GM12878 (cell line): ENCODE results near the gene TOMM5. TPM values are rescaled to one million over a fixed set of nuclear protein-coding genes. Genes with fewer than 3 reads are reported as not detected.

ENCODE experiments used
- ATAC-seq: fragments of 200-7000 bp; cut with Tn5 transposase; 3 replicates; pipeline ENCODE4 v1.9.1; 2020; ENCODE audit warnings: mild to moderate bottlenecking, moderate library complexity
- BruUV-seq: library from RNA; stranded (reverse); fragments of 400-500 nt; replicated peaks from 2 replicates; lab custom pipeline; 2021; lab: Mats Ljungman, UMichigan
- CTCF ChIA-PET: fragments of 300-600 bp; sonication (Branson Sonifier 250); formaldehyde crosslinking; extraction: SDS; loops from one replicate; lab custom pipeline; 2021; ENCODE audit warnings: inconsistent platforms; lab: Yijun Ruan, JAX
- POLR2A ChIA-PET: fragments of 350-600 bp; formaldehyde crosslinking; extraction: SDS; loops from one replicate; lab custom pipeline; 2021; ENCODE audit warnings: inconsistent platforms; lab: Charles Lee
- RAD21 ChIA-PET: fragments of 300-600 bp; sonication (Branson Sonifier 250); formaldehyde crosslinking; loops from one replicate; lab custom pipeline; 2023; ENCODE audit warnings: antibody characterized with exemption; ENCODE audit not compliant: unreplicated experiment; lab: Charles Lee
- SMC1A ChIA-PET: fragments of 300-600 bp; sonication (Branson Sonifier 250); formaldehyde crosslinking; loops from one replicate; lab custom pipeline; 2023; ENCODE audit not compliant: unreplicated experiment, uncharacterized antibody; lab: Charles Lee
- DNase-seq: peaks from one replicate; pipeline ENCODE4 v3.0.0-alpha.2; 2011; ENCODE audit warnings: low read depth, low spot score
- FAIRE-seq: peaks from 3 replicates; lab custom pipeline; 2011; peaks lifted over from hg19 to GRCh38; lab: Jason Lieb, UNC
- H2AFZ ChIP-seq: 2 replicates; pipeline ENCODE4 v1.6.0; 2011; ENCODE audit warnings: low read depth, low read length, control low read depth; ENCODE audit not compliant: control insufficient read depth
- H3K27ac ChIP-seq: 2 replicates; pipeline ENCODE4 v1.5.1; 2011; ENCODE audit warnings: control low read depth; ENCODE audit not compliant: control insufficient read depth, insufficient read depth
- H3K27me3 ChIP-seq, 2 experiments: replicated peaks in 1 of 2; 2 replicates each; pipeline versions ENCODE4 v1.6.0 to v1.6.1; 2011; ENCODE audit warnings: low read length in 1 of 2; ENCODE audit not compliant: control insufficient read depth in 2 of 2, insufficient read depth in 2 of 2
- H3K36me3 ChIP-seq, 2 experiments: 2 replicates each; pipeline ENCODE4 v1.5.1; 2011; ENCODE audit warnings: low read length in 1 of 2; ENCODE audit not compliant: control insufficient read depth in 2 of 2, insufficient read depth in 2 of 2
- H3K4me1 ChIP-seq: 2 replicates; pipeline ENCODE4 v1.6.1; 2011; ENCODE audit warnings: mild to moderate bottlenecking, low read length, moderate library complexity, mixed read lengths; ENCODE audit not compliant: control insufficient read depth, insufficient read depth
- H3K4me2 ChIP-seq: 2 replicates; pipeline ENCODE4 v1.6.0; 2011; ENCODE audit warnings: control low read depth; ENCODE audit not compliant: control insufficient read depth, insufficient read depth
- H3K4me3 ChIP-seq: fragments of 200-600 bp; sonication (generic); 2 replicates; pipeline ENCODE4 v1.5.1; 2016
- H3K79me2 ChIP-seq: 2 replicates; pipeline ENCODE4 v1.6.0; 2011; ENCODE audit warnings: low read length; ENCODE audit not compliant: control insufficient read depth, insufficient read depth
- H3K9ac ChIP-seq: 2 replicates; pipeline ENCODE4 v1.8.0; 2011; ENCODE audit warnings: low read length, control low read depth, mixed read lengths; ENCODE audit not compliant: control insufficient read depth, insufficient read depth
- H3K9me3 ChIP-seq: replicated peaks from 3 replicates; pipeline ENCODE4 v1.5.1; 2011; ENCODE audit warnings: mild to moderate bottlenecking, low read length; ENCODE audit not compliant: control insufficient read depth, insufficient read depth
- H4K20me1 ChIP-seq: 2 replicates; pipeline ENCODE4 v1.6.0; 2011; ENCODE audit not compliant: control insufficient read depth, insufficient read depth
- CHD2 ChIP-seq: IDR thresholded peaks from 2 replicates; pipeline ENCODE4 v1.6.1; 2011; ENCODE audit warnings: low read depth, low read length, improper control_type of control experiment, borderline replicate concordance
- CREM ChIP-seq: IDR thresholded peaks from 2 replicates; pipeline ENCODE4 v1.6.1; 2014; ENCODE audit warnings: antibody characterized with exemption, low read depth
- CUX1 ChIP-seq: IDR thresholded peaks from 2 replicates; pipeline ENCODE4 v1.6.1; 2012; ENCODE audit warnings: improper control_type of control experiment, low read depth, low read length; ENCODE audit not compliant: insufficient replicate concordance
- IKZF1 ChIP-seq: fragments of 450-650 bp; conservative IDR thresholded peaks from 2 replicates; pipeline ENCODE4 v1.6.1; 2017; ENCODE audit warnings: antibody characterized with exemption, mild to moderate bottlenecking
- IRF3 ChIP-seq: fragments of 450-650 bp; IDR thresholded peaks from 2 replicates; pipeline ENCODE4 v1.6.1; 2014; ENCODE audit warnings: mild to moderate bottlenecking
- JUNB ChIP-seq: IDR thresholded peaks from 2 replicates; pipeline ENCODE4 v1.6.1; 2016; ENCODE audit warnings: antibody characterized with exemption, mild to moderate bottlenecking
- TCF12 ChIP-seq: IDR thresholded peaks from 2 replicates; pipeline ENCODE4 v1.6.1; 2011; ENCODE audit warnings: low read depth, mild to moderate bottlenecking, low read length
- YBX1 ChIP-seq: fragments of 450-650 bp; IDR thresholded peaks from 2 replicates; pipeline ENCODE4 v1.6.1; 2016; ENCODE audit warnings: antibody characterized with exemption
- ZBED1 ChIP-seq: IDR thresholded peaks from 2 replicates; pipeline ENCODE4 v1.6.1; 2016; ENCODE audit warnings: borderline replicate concordance
- ZNF24 ChIP-seq: fragments of 450-650 bp; IDR thresholded peaks from 2 replicates; pipeline ENCODE4 v1.6.1; 2017; ENCODE audit warnings: antibody characterized with exemption, mild to moderate bottlenecking
- WGBS: methylation state at CpG from one replicate; pipeline ENCODE4 v1.1.6; 2016; ENCODE audit warnings: low lambda C conversion rate; ENCODE audit not compliant: insufficient replicate concordance, insufficient coverage; ENCODE audit errors: missing lambda C conversion rate; 5-methylcytosine and 5-hydroxymethylcytosine counted together
- in situ Hi-C: fragments of 300-500 bp; cut with MboI; formaldehyde crosslinking; loops from 9 replicates; pipeline ENCODE4 v1.14.3; 2018; ENCODE audit warnings: mixed read lengths
- intact Hi-C: fragments of 100-400 bp; cut with micrococcal nuclease; formaldehyde crosslinking; loops from one replicate; pipeline ENCODE4 v1.14.2; 2022; ENCODE audit not compliant: unreplicated experiment
- polyA plus RNA-seq, 11 experiments: library from polyadenylated mRNA; depleted of rRNA in 4 of 11; unstranded in 6 of 11; stranded (reverse) in 5 of 11; fragments of >200 nt; fragmentation: Nextera tagmentation in 4 of 11; fragmentation: Illumina TruSeq in 1 of 11; extraction: Ambion mirVana in 4 of 11; extraction: Trizol in 1 of 11; gene quantifications; 1 replicate in 1 of 11; 2 replicates in 10 of 11; pipeline versions ENCODE4 v1.2.1 to v1.2.3, GENCODE V29; 2011 to 2016; ENCODE audit warnings: inconsistent platforms in 2 of 11, missing spikeins in 2 of 11, low read depth in 1 of 11
- total RNA-seq, 4 experiments: library from RNA; depleted of rRNA in 3 of 4; stranded (reverse); fragments of >200 nt in 3 of 4; fragmentation: Illumina TruSeq in 1 of 4; extraction: Trizol in 1 of 4; gene quantifications; 2 replicates each; pipeline versions ENCODE4 v1.2.1 to v1.2.3, GENCODE V29; 2013 to 2021

TOMM5 gene
- total and polyA plus RNA-seq, 10 of the 15 experiments (the other 5 are each of a cell fraction or from before 2014, with no cell fraction given) = 152 to 1,143 (median 351) TPM

- no peak for TF ChIP-seq CUX1
Measured at GRCh38 chr9:37617832-37618231, 25.4 kb upstream of the TOMM5 start (continued).

GRCh38 chr9:37617161-37617560, 24.8 kb upstream of the TOMM5 start:
- WGBS = 38% methylated on average over 2 of the region's 2 CpGs
- FAIRE-seq = no peak

More at GRCh38 chr9:37617161-37617560, 24.8 kb upstream of the TOMM5 start:
- H3K27ac ChIP-seq = no peak overlapping the region
- DNase-seq (no peak), ATAC-seq (no peak)
- no peaks in the 10 kb centered on the region for H3K9me3 ChIP-seq
- no peak overlapping the region for H3K4me3 ChIP-seq
- no peaks in the 10 kb centered on the region for H3K36me3 ChIP-seq
- H3K79me2 ChIP-seq = no peaks in the 10 kb centered on the region
- ChIA-PET SMC1A (no interaction called here), POLR2A (no interaction called here), RAD21 (no interaction called here), CTCF (no interaction called here)
- TF ChIP-seq IRF3 (no peak), IKZF1 (no peak), CREM (no peak), TCF12 (no peak), YBX1 (no peak), JUNB (no peak), ZNF24 (no peak), CHD2 (no peak), ZBED1 (no peak)
- no peaks in the 10 kb centered on the region for H3K4me1 ChIP-seq
- peaks cover 0 to 6% of the 10 kb centered on the region in 2 experiments; a peak in 2 of 4 replicates for H3K27me3 ChIP-seq
- no peak overlapping the region for H2AFZ ChIP-seq
- H3K9ac ChIP-seq = no peak overlapping the region
- no peaks in the 10 kb centered on the region for H4K20me1 ChIP-seq
- H3K4me2 ChIP-seq = no peak overlapping the region
- in situ Hi-C loops (no loop called here), intact Hi-C loops (loop anchor here (10.0 kb wide), 1 partner anchor 62 kb away; no protein-coding TSS in a partner anchor)
- no TSS peak for BruUV-seq
